GM18498 (cell line): ENCODE measurements around the gene KCTD11.

ENCODE experiments used
- ATAC-seq: cut with Tn5 transposase; IDR thresholded peaks from one replicate; pipeline ENCODE4 v1.9.1; 2021; ENCODE audit warnings: mild to moderate bottlenecking, moderate library complexity; ENCODE audit not compliant: unreplicated experiment

KCTD11 gene

GRCh38 chr17:7403043-7403726 lies 51.2 kb downstream of the KCTD11 start:
- no peak for ATAC-seq

GRCh38 chr17:7403727-7403976 lies 51.7 kb downstream of the KCTD11 start:
- no peak for ATAC-seq

- ATAC-seq = peak; percentile 95
Observed at GRCh38 chr17:7403977-7404736, 52.2 kb downstream of the KCTD11 start, which contains the start of gene TMEM256. Gene TMEM256, minus strand, starts transcription at chr17:7404097. Its CDS starts 13 bp downstream, at chr17:7404084.
